ENCODE measurements around the gene WDR27. TPM values are rescaled to one million over a fixed set of nuclear protein-coding genes. Genes with fewer than 3 reads are reported as not detected.
A peak's percentile ranks its signal among the peaks of the same experiment; 100 is the strongest.
"Not testable (repeated sequence)": the region's sequence is repeated elsewhere in the genome, so short reads cannot be mapped to it uniquely, and the experiment has no call there.

The WDR27 gene
- total and polyA plus RNA-seq, 7 donors, result 1.2 to 46.0 (median 20.0) TPM

DNA sequence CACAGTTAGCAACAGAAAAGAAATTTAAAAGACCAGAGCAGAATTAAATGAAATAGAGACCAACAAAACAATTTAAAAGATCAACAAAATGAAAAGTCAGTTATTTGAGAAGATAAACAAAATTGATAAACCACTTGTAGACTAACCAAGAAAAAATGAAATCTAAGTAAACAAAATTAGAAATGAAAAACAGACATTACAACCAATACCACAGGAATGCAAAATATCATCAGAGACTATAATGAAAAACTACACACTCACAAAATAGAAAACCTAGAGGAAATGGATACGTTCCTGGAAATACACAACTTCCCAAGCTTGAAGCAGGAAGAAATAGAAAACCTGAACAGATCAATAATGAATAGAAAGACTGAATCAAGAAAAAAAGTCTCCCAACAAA, 97.8 kb downstream of the WDR27 start:
- peaks cover 0 to 14% (median 0%) of the 10 kb centered on the region in 4 donors for H3K36me3 ChIP-seq
- no peak for DNase-seq
- no peaks in the 10 kb centered on the region for H3K9me3 ChIP-seq
- H3K27ac ChIP-seq, result no peak overlapping the region
- peaks cover 0 to 4% (median 0%) of the 10 kb centered on the region in 4 donors for H3K4me1 ChIP-seq
- no peak for TF ChIP-seq POLR2A (IDR thresholded peaks at IDR 0.05)
- no peak for TF ChIP-seq EP300 (IDR thresholded peaks at IDR 0.05)
- no peaks in the 10 kb centered on the region for H3K27me3 ChIP-seq
- WGBS, 2 donors, result 88 to 89% methylated on average over 1 of the region's 1 CpG
- H3K4me3 ChIP-seq, result no peak overlapping the region
- intact Hi-C loops (cut with DNase I), result no loop called here

GRCh38 chr6:169601129-169601528, 100.7 kb downstream of the WDR27 start:
- H3K4me3 ChIP-seq; H3K27ac ChIP-seq; H3K4me1 ChIP-seq; H3K9me3 ChIP-seq; intact Hi-C loops (cut with DNase I); H3K27me3 ChIP-seq; DNase-seq: not testable (repeated sequence)
- WGBS, 2 donors, result 100% methylated on average over 1 of the region's 1 CpG
- peaks cover 0 to 22% (median 0%) of the 10 kb centered on the region in 4 donors for H3K36me3 ChIP-seq

DNA sequence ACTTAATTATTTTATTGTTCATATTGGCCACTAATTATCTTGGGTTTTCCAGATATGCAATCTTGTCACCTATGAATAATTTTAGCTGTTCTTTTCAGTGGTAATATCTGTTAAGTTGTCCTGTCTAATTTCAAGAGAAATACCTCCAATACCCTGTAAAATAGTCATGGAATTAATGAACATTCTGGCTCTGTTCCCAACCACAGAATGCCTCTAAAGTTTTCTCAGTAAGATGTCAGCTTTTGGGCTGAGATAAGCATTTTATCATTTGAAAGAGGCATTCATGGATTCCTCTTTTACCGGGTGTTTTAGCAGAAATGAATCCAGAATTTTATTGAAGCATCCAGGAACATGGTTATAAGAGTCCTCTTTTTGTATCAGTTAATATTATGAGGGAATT, 109.3 kb downstream of the WDR27 start:
- DNase-seq, result no peak
- WGBS, 2 donors, result 91 to 93% methylated on average over 1 of the region's 1 CpG
- intact Hi-C loops (cut with DNase I), result no loop called here
- no peaks in the 10 kb centered on the region for H3K36me3 ChIP-seq
- H3K27ac ChIP-seq, result no peak overlapping the region
- no peak overlapping the region for H3K4me3 ChIP-seq
- H3K4me1 ChIP-seq, result peaks cover 0 to 7% (median 0%) of the 10 kb centered on the region in 4 donors
- no peaks in the 10 kb centered on the region for H3K9me3 ChIP-seq
- TF ChIP-seq POLR2AphosphoS5 (IDR thresholded peaks at IDR 0.05) (no peak), EP300 (IDR thresholded peaks at IDR 0.05) (no peak), CTCF (IDR thresholded peaks at IDR 0.05) (no peak), POLR2A (IDR thresholded peaks at IDR 0.05) (no peak)
- H3K27me3 ChIP-seq, result no peaks in the 10 kb centered on the region

DNA sequence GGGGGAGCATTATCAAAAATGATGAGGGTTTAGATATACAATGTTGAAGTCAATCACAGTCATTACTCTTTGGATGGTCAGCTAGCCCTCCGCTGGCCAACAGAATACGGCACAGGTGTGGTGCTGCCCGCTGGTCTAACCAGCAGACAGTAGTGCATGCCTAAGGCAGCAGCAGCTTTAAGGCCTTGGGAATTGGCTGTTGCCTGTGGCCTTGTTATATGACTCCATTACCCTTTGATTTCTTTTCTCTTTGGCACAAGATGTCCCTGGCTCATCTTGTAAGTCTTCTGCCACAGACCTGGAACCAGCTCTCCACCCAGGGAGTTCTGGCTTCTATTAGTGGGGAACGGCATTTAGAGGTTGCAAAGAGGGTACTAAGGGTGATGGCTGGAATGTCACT, 110.2 kb downstream of the WDR27 start:
- H3K27ac ChIP-seq, result no peak overlapping the region
- peaks cover 0 to 7% (median 0%) of the 10 kb centered on the region in 4 donors for H3K4me1 ChIP-seq
- H3K9me3 ChIP-seq, result no peaks in the 10 kb centered on the region
- H3K27me3 ChIP-seq, result no peaks in the 10 kb centered on the region
- no peaks in the 10 kb centered on the region for H3K36me3 ChIP-seq
- intact Hi-C loops (cut with DNase I), result no loop called here
- 96 to 97% methylated on average over 4 of the region's 4 CpGs for WGBS, 2 donors
- no peak overlapping the region for H3K4me3 ChIP-seq
- DNase-seq, result no peak
- TF ChIP-seq POLR2A (IDR thresholded peaks at IDR 0.05), result no peak
- TF ChIP-seq POLR2AphosphoS5 (IDR thresholded peaks at IDR 0.05), result no peak
- TF ChIP-seq EP300 (IDR thresholded peaks at IDR 0.05), result no peak
- no peak for TF ChIP-seq CTCF (IDR thresholded peaks at IDR 0.05)

- Histone ChIP-seq H3K4me3 (no peak overlapping the region), H3K4me1 (peaks cover 0 to 7% (median 0%) of the 10 kb centered on the region in 4 donors), H3K27ac (peak overlapping the region; percentile 0 to 58 (median 29)), H3K36me3 (no peaks in the 10 kb centered on the region), H3K27me3 (no peaks in the 10 kb centered on the region), H3K9me3 (no peaks in the 10 kb centered on the region)
- WGBS, 2 donors, result 61 to 83% methylated on average over 10 of the region's 10 CpGs
- intact Hi-C loops (cut with DNase I), result no loop called here
- no peak for DNase-seq
- TF ChIP-seq CTCF (IDR thresholded peaks at IDR 0.05), result no peak
- TF ChIP-seq POLR2AphosphoS5 (IDR thresholded peaks at IDR 0.05), result no peak
- no peak for TF ChIP-seq EP300 (IDR thresholded peaks at IDR 0.05)
- no peak for TF ChIP-seq POLR2A (IDR thresholded peaks at IDR 0.05)
Observed at GRCh38 chr6:169590376-169590939, 111.4 kb downstream of the WDR27 start.

DNA sequence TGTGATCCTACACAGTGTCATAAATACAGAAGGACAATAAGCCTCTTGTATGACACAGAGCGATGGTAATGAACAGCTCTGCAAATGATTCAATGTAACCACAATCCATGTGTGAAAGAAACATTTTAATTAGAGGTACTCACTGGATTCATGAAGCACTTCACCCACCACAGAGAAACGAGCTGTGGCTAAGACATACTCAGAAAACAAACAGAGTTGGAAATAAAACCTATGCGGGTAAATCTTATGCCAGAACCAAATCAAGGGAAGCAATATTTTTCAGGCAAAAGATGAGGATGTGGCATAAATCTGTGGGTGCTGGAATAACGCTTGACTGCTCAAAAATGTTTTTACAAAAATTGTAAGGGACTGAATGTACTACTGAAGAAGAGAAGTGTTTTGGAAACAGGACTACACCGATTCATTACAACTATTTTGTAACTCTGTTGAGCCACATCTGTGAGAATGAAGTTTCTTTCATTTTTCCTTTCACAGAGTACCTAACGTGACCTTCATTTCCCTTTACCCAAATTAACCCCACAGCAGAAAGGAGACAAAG, 112.1 kb downstream of the WDR27 start:
- Histone ChIP-seq H3K9me3 (no peaks in the 10 kb centered on the region), H3K36me3 (no peaks in the 10 kb centered on the region), H3K4me1 (peaks cover 0 to 7% (median 0%) of the 10 kb centered on the region in 4 donors), H3K4me3 (no peak overlapping the region), H3K27me3 (no peaks in the 10 kb centered on the region), H3K27ac (peak overlapping the region; percentile 4 to 58 (median 29))
- WGBS, 2 donors, result 32 to 35% methylated on average over 6 of the region's 6 CpGs
- intact Hi-C loops (cut with DNase I), result no loop called here
- TF ChIP-seq POLR2A (IDR thresholded peaks at IDR 0.05), result no peak
- peak in 1 of 4 donors; percentile 45 for TF ChIP-seq POLR2AphosphoS5 (IDR thresholded peaks at IDR 0.05)
- peak in 1 of 4 donors; percentile 64 for TF ChIP-seq EP300 (IDR thresholded peaks at IDR 0.05)
- TF ChIP-seq CTCF (IDR thresholded peaks at IDR 0.05), result no peak
- no peak for DNase-seq

All from sigmoid colon (tissue), 7 donors.